ENCODE data around the gene DNAAF2. TPM values are rescaled to one million over a fixed set of nuclear protein-coding genes. Genes with fewer than 3 reads are reported as not detected.

Gene DNAAF2
- total RNA-seq, 1 experiment from 2014 or later, result 11.5 TPM

- no peaks in the 10 kb centered on the region for H3K27me3 ChIP-seq (replicated peaks; ENCODE audit: control insufficient read depth, insufficient read depth, low read length)
- no peaks in the 10 kb centered on the region for H3K36me3 ChIP-seq (ENCODE audit: control insufficient read depth, insufficient read depth, low read length)
- no peak for DNase-seq
- H3K4me1 ChIP-seq, result peaks cover 14% of the 10 kb centered on the region
- H3K27ac Mint-ChIP-seq (ENCODE audit: unreplicated experiment), result peak overlapping the region; percentile 93
- no peaks in the 10 kb centered on the region for H3K9me3 ChIP-seq
- POLR2A ChIA-PET, result no interaction called here
- intact Hi-C loops (cut with micrococcal nuclease; ENCODE audit: unreplicated experiment), result no loop called here
- TF ChIP-seq CTCF (IDR thresholded peaks at IDR 0.05; ENCODE audit: insufficient read depth in 1 of 2, low read depth in 1 of 2, low read length in 1 of 2, severe bottlenecking in 1 of 2, unreplicated experiment in 1 of 2), result no peak
- H3K9me3 Mint-ChIP-seq (ENCODE audit: unreplicated experiment), result no peaks in the 10 kb centered on the region
- H3K4me3 ChIP-seq (ENCODE audit: low read depth, low read length), result no peak overlapping the region
- no TSS peak for BruUV-seq (replicated peaks)
- no peaks in the 10 kb centered on the region for H3K27me3 Mint-ChIP-seq (ENCODE audit: insufficient read depth, unreplicated experiment)
- H3K36me3 Mint-ChIP-seq (ENCODE audit: insufficient read depth, unreplicated experiment), result peaks cover 74% of the 10 kb centered on the region
- H3K4me1 Mint-ChIP-seq (ENCODE audit: low read depth, unreplicated experiment), result peaks cover 16% of the 10 kb centered on the region
- CTCF ChIA-PET, result interaction anchor here (1.0 kb wide), 1 partner anchor 156 kb away, joined by 3 read pairs; no protein-coding TSS in a partner anchor
- peak overlapping the region; percentile 36 for H3K4me3 Mint-ChIP-seq (ENCODE audit: unreplicated experiment)
Measured at GRCh38 chr14:49617852-49618519, 17.1 kb downstream of the DNAAF2 start.

- POLR2A ChIA-PET, result no interaction called here
- Mint-ChIP-seq H3K36me3 (ENCODE audit: insufficient read depth, unreplicated experiment) (peaks cover 60% of the 10 kb centered on the region), H3K4me3 (ENCODE audit: unreplicated experiment) (no peak overlapping the region), H3K27ac (ENCODE audit: unreplicated experiment) (no peak overlapping the region), H3K4me1 (ENCODE audit: low read depth, unreplicated experiment) (peaks cover 16% of the 10 kb centered on the region), H3K27me3 (ENCODE audit: insufficient read depth, unreplicated experiment) (no peaks in the 10 kb centered on the region), H3K9me3 (ENCODE audit: unreplicated experiment) (no peaks in the 10 kb centered on the region)
- H3K4me1 ChIP-seq, result peaks cover 8% of the 10 kb centered on the region; the same call in 1 of the 2 replicates
- CTCF ChIA-PET, result no interaction called here
- no peak for TF ChIP-seq CTCF (IDR thresholded peaks at IDR 0.05; ENCODE audit: insufficient read depth in 1 of 2, low read depth in 1 of 2, low read length in 1 of 2, severe bottlenecking in 1 of 2, unreplicated experiment in 1 of 2)
- no peak for DNase-seq
- no peak overlapping the region for H3K4me3 ChIP-seq (ENCODE audit: low read depth, low read length)
- H3K27me3 ChIP-seq (replicated peaks; ENCODE audit: control insufficient read depth, insufficient read depth, low read length), result no peaks in the 10 kb centered on the region
- H3K36me3 ChIP-seq (ENCODE audit: control insufficient read depth, insufficient read depth, low read length), result no peaks in the 10 kb centered on the region
- no peaks in the 10 kb centered on the region for H3K9me3 ChIP-seq
- intact Hi-C loops (cut with micrococcal nuclease; ENCODE audit: unreplicated experiment), result no loop called here
- BruUV-seq (replicated peaks), result no TSS peak
Measured at GRCh38 chr14:49615776-49616175, 19.3 kb downstream of the DNAAF2 start.

GRCh38 chr14:49614196-49614595, 20.8 kb downstream of the DNAAF2 start:
- no peak overlapping the region for H3K4me3 ChIP-seq (ENCODE audit: low read depth, low read length)
- ChIA-PET POLR2A (no interaction called here), CTCF (no interaction called here)
- Mint-ChIP-seq H3K9me3 (ENCODE audit: unreplicated experiment) (no peaks in the 10 kb centered on the region), H3K36me3 (ENCODE audit: insufficient read depth, unreplicated experiment) (peaks cover 60% of the 10 kb centered on the region), H3K4me3 (ENCODE audit: unreplicated experiment) (no peak overlapping the region), H3K4me1 (ENCODE audit: low read depth, unreplicated experiment) (peaks cover 16% of the 10 kb centered on the region), H3K27me3 (ENCODE audit: insufficient read depth, unreplicated experiment) (no peaks in the 10 kb centered on the region), H3K27ac (ENCODE audit: unreplicated experiment) (no peak overlapping the region)
- H3K27me3 ChIP-seq (replicated peaks; ENCODE audit: control insufficient read depth, insufficient read depth, low read length), result no peaks in the 10 kb centered on the region
- intact Hi-C loops (cut with micrococcal nuclease; ENCODE audit: unreplicated experiment), result no loop called here
- no TSS peak for BruUV-seq (replicated peaks)
- H3K4me1 ChIP-seq, result peaks cover 8% of the 10 kb centered on the region; the same call in 1 of the 2 replicates
- H3K9me3 ChIP-seq, result no peaks in the 10 kb centered on the region
- no peak for DNase-seq
- no peaks in the 10 kb centered on the region for H3K36me3 ChIP-seq (ENCODE audit: control insufficient read depth, insufficient read depth, low read length)
- TF ChIP-seq CTCF (IDR thresholded peaks at IDR 0.05; ENCODE audit: insufficient read depth in 1 of 2, low read depth in 1 of 2, low read length in 1 of 2, severe bottlenecking in 1 of 2, unreplicated experiment in 1 of 2), result no peak
